K562 (cell line): ENCODE measurements around the gene LIX1L. TPM values are rescaled to one million over a fixed set of nuclear protein-coding genes. Genes with fewer than 3 reads are reported as not detected.
A peak's percentile ranks its signal among the peaks of the same experiment; 100 is the strongest.

ENCODE experiments used
- ATAC-seq: fragments of 200-7000 bp; cut with Tn5 transposase; 3 replicates; pipeline ENCODE4 v1.9.1; 2020; ENCODE audit warnings: moderate library complexity
- BruUV-seq: library from RNA; stranded (reverse); fragments of 400-500 nt; replicated peaks from 2 replicates; lab custom pipeline; 2021; lab: Mats Ljungman, UMichigan
- CTCF ChIA-PET: fragments of 300-600 bp; formaldehyde crosslinking; extraction: SDS; loops from one replicate; lab custom pipeline; 2021; ENCODE audit warnings: low intra/inter-chr PET ratio; lab: Yijun Ruan, JAX
- POLR2A ChIA-PET: fragments of 300-600, 350-650 bp; sonication (Branson Sonifier 250); formaldehyde crosslinking; extraction: SDS; loops from one replicate; lab custom pipeline; 2021; ENCODE audit warnings: antibody characterized with exemption, inconsistent platforms; lab: Yijun Ruan, JAX
- DNase-seq, 4 experiments: peaks; one replicate each; pipeline versions ENCODE4 v3.0.0 to v3.0.0-alpha.2; 2011 to 2018; ENCODE audit warnings: low spot score in 3 of 4, mixed read lengths in 3 of 4; ENCODE audit errors: extremely low read depth in 1 of 4
- FAIRE-seq: peaks from 2 replicates; lab custom pipeline; 2011; peaks lifted over from hg19 to GRCh38; lab: Jason Lieb, UNC
- H2AFZ ChIP-seq: 2 replicates; pipeline ENCODE4 v1.6.0; 2011; ENCODE audit warnings: low read depth, low read length, control low read depth, inconsistent platforms
- H3K27ac ChIP-seq: fragments of 200-600 bp; 3 replicates; pipeline ENCODE4 v1.8.0; 2011; ENCODE audit warnings: low read depth, mild to moderate bottlenecking, control low read depth, inconsistent platforms, low read length, moderate library complexity, mixed read lengths; ENCODE audit errors: extremely low read depth
- H3K27me3 ChIP-seq, 2 experiments: fragments of 300-600 bp in 1 of 2; 2 replicates in 1 of 2; 3 replicates in 1 of 2; pipeline versions ENCODE4 v1.6.0 to v1.8.0; 2011; ENCODE audit warnings: inconsistent platforms in 2 of 2, low read length in 2 of 2, mild to moderate bottlenecking in 1 of 2, mixed read lengths in 1 of 2, moderate library complexity in 1 of 2; ENCODE audit not compliant: control insufficient read depth in 2 of 2, insufficient read depth in 2 of 2
- H3K36me3 ChIP-seq: fragments of 300-600 bp; 3 replicates; pipeline ENCODE4 v1.8.0; 2011; ENCODE audit warnings: mild to moderate bottlenecking, low read length, inconsistent platforms; ENCODE audit not compliant: control insufficient read depth, insufficient read depth
- H3K4me1 ChIP-seq, 2 experiments: fragments of 200-600 bp in 1 of 2; replicated peaks in 1 of 2; 2 replicates in 1 of 2; 3 replicates in 1 of 2; pipeline versions ENCODE4 v1.5.1 to v1.8.0; 2011; ENCODE audit warnings: inconsistent platforms in 2 of 2, low read length in 2 of 2, mild to moderate bottlenecking in 1 of 2, mixed read lengths in 1 of 2, moderate library complexity in 1 of 2; ENCODE audit not compliant: control insufficient read depth in 2 of 2, insufficient read depth in 2 of 2
- H3K4me2 ChIP-seq: 2 replicates; pipeline ENCODE4 v1.6.1; 2011; ENCODE audit warnings: low read length, control low read depth, inconsistent platforms, mixed read lengths; ENCODE audit not compliant: insufficient read depth
- H3K4me3 ChIP-seq: fragments of 200-600 bp; sonication (generic), shearing (Covaris generic); 2 replicates; pipeline ENCODE4 v1.5.1; 2016; ENCODE audit warnings: control low read depth, inconsistent platforms
- H3K79me2 ChIP-seq: fragments of 200-600 bp; 3 replicates; pipeline ENCODE4 v1.8.0; 2011; ENCODE audit warnings: low read length, inconsistent platforms; ENCODE audit not compliant: control insufficient read depth, insufficient read depth
- H3K9ac ChIP-seq, 2 experiments: 2 replicates each; pipeline versions ENCODE4 v1.6.0 to v1.6.1; 2011; ENCODE audit warnings: low read depth in 2 of 2, low read length in 2 of 2, control low read depth in 1 of 2, inconsistent platforms in 1 of 2, mild to moderate bottlenecking in 1 of 2, mixed read lengths in 1 of 2; ENCODE audit not compliant: insufficient read depth in 1 of 2
- H3K9me1 ChIP-seq: one replicate; pipeline ENCODE4 v1.6.0; 2011; ENCODE audit warnings: inconsistent platforms, mild to moderate bottlenecking, low read length, moderate library complexity; ENCODE audit not compliant: control insufficient read depth, insufficient read depth
- H3K9me3 ChIP-seq: replicated peaks from 2 replicates; pipeline ENCODE4 v1.5.1; 2011; ENCODE audit warnings: low read depth, low read length, inconsistent platforms; ENCODE audit not compliant: control insufficient read depth, insufficient read depth
- H4K20me1 ChIP-seq: replicated peaks from 2 replicates; pipeline ENCODE4 v1.6.1; 2011; ENCODE audit warnings: low read length, inconsistent platforms, mixed read lengths; ENCODE audit not compliant: control insufficient read depth, insufficient read depth
- KDM4B ChIP-seq, 2 experiments: fragments of 450-650 bp in 1 of 2; sonication (generic) in 1 of 2; IDR thresholded peaks; 2 replicates each; pipeline ENCODE4 v1.6.1; 2016 to 2017; ENCODE audit warnings: borderline replicate concordance in 2 of 2, antibody characterized with exemption in 1 of 2, low read depth in 1 of 2, mild to moderate bottlenecking in 1 of 2
- MEIS2 ChIP-seq: fragments of 450-650 bp; IDR thresholded peaks from 2 replicates; pipeline ENCODE4 v1.6.1; 2014; ENCODE audit warnings: mild to moderate bottlenecking; ENCODE audit not compliant: partially characterized antibody
- PBX2 ChIP-seq, 2 experiments: IDR thresholded peaks in 1 of 2; conservative IDR thresholded peaks in 1 of 2; 2 replicates each; pipeline ENCODE4 v1.6.1; 2016; ENCODE audit warnings: low read depth in 2 of 2, mild to moderate bottlenecking in 1 of 2, missing compliant biosample characterization in 1 of 2, missing genetic modification characterization in 1 of 2, moderate library complexity in 1 of 2
- PKNOX1 ChIP-seq: fragments of 450-650 bp; IDR thresholded peaks from 2 replicates; pipeline ENCODE4 v1.6.1; 2016
- PML ChIP-seq: IDR thresholded peaks from 2 replicates; pipeline ENCODE4 v1.6.1; 2012; ENCODE audit warnings: low read length, inconsistent platforms
- ZNF274 ChIP-seq: IDR thresholded peaks from 2 replicates; pipeline ENCODE4 v1.6.1; 2011; ENCODE audit warnings: low read depth, mild to moderate bottlenecking, low read length, moderate library complexity, borderline replicate concordance
- whole genome bisulfite sequencing: fragments of 100-300 bp; shearing (Covaris generic); methylation state at CpG from one replicate; pipeline ENCODE4 v1.1.6; 2016; ENCODE audit warnings: low coverage, mixed read lengths; ENCODE audit not compliant: insufficient coverage; ENCODE audit errors: missing lambda C conversion rate; 5-methylcytosine and 5-hydroxymethylcytosine counted together
- in situ Hi-C: fragments of 300-500 bp; cut with MboI; formaldehyde crosslinking; loops from 4 replicates; pipeline ENCODE4 v1.15.0; 2018; ENCODE audit warnings: inconsistent platforms, mixed read lengths
- intact Hi-C: fragments of 100-400 bp; cut with micrococcal nuclease; formaldehyde crosslinking; loops from 2 replicates; pipeline ENCODE4 v1.14.2; 2022
- polyA plus RNA-seq, 8 experiments: library from polyadenylated mRNA; depleted of rRNA in 4 of 8; stranded (reverse) in 5 of 8; unstranded in 3 of 8; fragments of >200 nt; fragmentation: Nextera tagmentation in 2 of 8; fragmentation: Illumina TruSeq in 1 of 8; extraction: Ambion mirVana in 2 of 8; extraction: Trizol in 1 of 8; gene quantifications; 2 replicates each; pipeline versions ENCODE4 v1.2.1 to v1.2.3, GENCODE V29; 2011 to 2014; ENCODE audit warnings: inconsistent platforms in 1 of 8, missing spikeins in 1 of 8
- total RNA-seq, 7 experiments: library from RNA; depleted of rRNA in 6 of 7; stranded (reverse); fragments of >200 nt in 6 of 7; fragmentation: Illumina TruSeq in 2 of 7; extraction: Trizol in 2 of 7; gene quantifications; 2 replicates each; pipeline versions ENCODE4 v1.2.1 to v1.2.3, GENCODE V29; 2011 to 2021; ENCODE audit warnings: low replicate concordance in 1 of 7
- TF ChIP-seq, protein P1 (sequence below): fragments of 250-450 bp; sonication (Bioruptor Pico); IDR thresholded peaks from 2 replicates; pipeline ENCODE4 v1.9.0; 2021; ENCODE audit warnings: mild to moderate bottlenecking, inconsistent platforms

The LIX1L gene
- total and polyA plus RNA-seq, 9 of the 15 experiments (the other 6 are each of a cell fraction or from before 2014, with no cell fraction given): 4.6 to 26.5 (median 12.5) TPM

GRCh38 chr1:145942405-145942804 lies 15.4 kb downstream of the LIX1L start:
- H3K4me1 ChIP-seq: no peaks in the 10 kb centered on the region
- POLR2A ChIA-PET: interaction anchor here (0.9 to 1.6 kb wide), 4 partner anchors 12 to 48 kb away, joined by 3 to 5 read pairs (median 3); no protein-coding TSS in a partner anchor
- FAIRE-seq (no peak), DNase-seq (no peak)
- H3K36me3 ChIP-seq: peaks cover 17% of the 10 kb centered on the region; the same call in 1 of the 3 replicates
- H3K27me3 ChIP-seq: no peaks in the 10 kb centered on the region
- intact Hi-C loops: no loop called here
- CTCF ChIA-PET: no interaction called here
- TF ChIP-seq PKNOX1: peak; percentile 35; the same call in 1 of the 2 replicates
- TF ChIP-seq KDM4B (IDR thresholded peaks at IDR 0.05; ENCODE audit: borderline replicate concordance in 2 of 2, low read depth in 1 of 2): no peak
- TF ChIP-seq, protein P1, sequence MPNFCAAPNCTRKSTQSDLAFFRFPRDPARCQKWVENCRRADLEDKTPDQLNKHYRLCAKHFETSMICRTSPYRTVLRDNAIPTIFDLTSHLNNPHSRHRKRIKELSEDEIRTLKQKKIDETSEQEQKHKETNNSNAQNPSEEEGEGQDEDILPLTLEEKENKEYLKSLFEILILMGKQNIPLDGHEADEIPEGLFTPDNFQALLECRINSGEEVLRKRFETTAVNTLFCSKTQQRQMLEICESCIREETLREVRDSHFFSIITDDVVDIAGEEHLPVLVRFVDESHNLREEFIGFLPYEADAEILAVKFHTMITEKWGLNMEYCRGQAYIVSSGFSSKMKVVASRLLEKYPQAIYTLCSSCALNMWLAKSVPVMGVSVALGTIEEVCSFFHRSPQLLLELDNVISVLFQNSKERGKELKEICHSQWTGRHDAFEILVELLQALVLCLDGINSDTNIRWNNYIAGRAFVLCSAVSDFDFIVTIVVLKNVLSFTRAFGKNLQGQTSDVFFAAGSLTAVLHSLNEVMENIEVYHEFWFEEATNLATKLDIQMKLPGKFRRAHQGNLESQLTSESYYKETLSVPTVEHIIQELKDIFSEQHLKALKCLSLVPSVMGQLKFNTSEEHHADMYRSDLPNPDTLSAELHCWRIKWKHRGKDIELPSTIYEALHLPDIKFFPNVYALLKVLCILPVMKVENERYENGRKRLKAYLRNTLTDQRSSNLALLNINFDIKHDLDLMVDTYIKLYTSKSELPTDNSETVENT (CRISPR knock-in tag): no peak
- no peak for TF ChIP-seq PBX2 (CRISPR knock-in tag; IDR thresholded peaks at IDR 0.05; ENCODE audit: low read depth)
- 0 out of 2 replicates have a peak, but pooled peaks have one; percentile 25 for TF ChIP-seq PBX2 (tag; conservative IDR thresholded peaks at IDR 0.05; ENCODE audit: low read depth)
- no peak for TF ChIP-seq PML
- TF ChIP-seq ZNF274: no peak
- TF ChIP-seq MEIS2: peak; percentile 32
- TF ChIP-seq, all 486 proteins: peak for 3
- H3K9me3 ChIP-seq: no peaks in the 10 kb centered on the region
- H4K20me1 ChIP-seq: no peaks in the 10 kb centered on the region
- no peaks in the 10 kb centered on the region for H3K79me2 ChIP-seq
- H2AFZ ChIP-seq: no peak overlapping the region
- H3K4me2 ChIP-seq: no peak overlapping the region
- ATAC-seq: no peak
- WGBS: 75% methylated on average over 3 of the region's 4 CpGs
- H3K4me3 ChIP-seq: no peak overlapping the region
- no peaks in the 10 kb centered on the region for H3K9me1 ChIP-seq
- H3K27ac ChIP-seq: no peak overlapping the region
- no TSS peak for BruUV-seq
- H3K9ac ChIP-seq: no peak overlapping the region
- in situ Hi-C loops: no loop called here
